Panc1 (cell line): Measurements from ENCODE around the gene CADPS2. TPM values are rescaled to one million over a fixed set of nuclear protein-coding genes. Genes with fewer than 3 reads are reported as not detected.

Experiments
- ATAC-seq: fragments of 200-7000 bp; cut with Tn5 transposase; 2 replicates; pipeline ENCODE4 v1.9.1; 2020; ENCODE audit warnings: mild to moderate bottlenecking, moderate library complexity
- BruUV-seq: library from RNA; stranded (reverse); fragments of 400-500 nt; replicated peaks from 2 replicates; lab custom pipeline; 2021; lab: Mats Ljungman, UMichigan
- CTCF ChIA-PET: fragments of 300-600 bp; sonication (Branson Sonifier 250); formaldehyde crosslinking; loops from one replicate; lab custom pipeline; 2022; ENCODE audit warnings: antibody characterized with exemption; lab: Charles Lee
- POLR2A ChIA-PET: fragments of 300-600 bp; sonication (Branson Sonifier 250); formaldehyde crosslinking; loops from one replicate; lab custom pipeline; 2022; ENCODE audit warnings: antibody characterized with exemption; lab: Charles Lee
- DNase-seq: peaks from one replicate; pipeline ENCODE4 v3.0.0-alpha.2; 2010; ENCODE audit warnings: low read depth, low spot score
- H3K27ac ChIP-seq: 2 replicates; pipeline ENCODE4 v1.5.1; 2011; ENCODE audit warnings: mild to moderate bottlenecking, low read length, inconsistent platforms
- H3K27me3 ChIP-seq: fragments of 200-500 bp; sonication (Bioruptor generic); 2 replicates; pipeline ENCODE4 v1.6.0; 2014; ENCODE audit warnings: low read length, inconsistent platforms; ENCODE audit not compliant: control insufficient read depth, insufficient read depth
- H3K36me3 ChIP-seq: fragments of 200-500 bp; sonication (Bioruptor generic); 2 replicates; pipeline ENCODE4 v1.5.1; 2014; ENCODE audit warnings: inconsistent platforms, mild to moderate bottlenecking, low read length, moderate library complexity; ENCODE audit not compliant: control insufficient read depth, insufficient read depth
- H3K4me1 ChIP-seq: 2 replicates; pipeline ENCODE4 v1.5.1; 2011; ENCODE audit warnings: inconsistent platforms, mild to moderate bottlenecking, low read length, moderate library complexity; ENCODE audit not compliant: control insufficient read depth, insufficient read depth
- H3K4me3 ChIP-seq, 2 experiments: 2 replicates each; pipeline ENCODE4 v1.5.1; 2011 to 2012; ENCODE audit warnings: low read depth in 2 of 2, low read length in 2 of 2, mild to moderate bottlenecking in 2 of 2, inconsistent platforms in 1 of 2, moderate library complexity in 1 of 2
- H3K9me3 ChIP-seq: fragments of 200-500 bp; sonication (Bioruptor generic); 2 replicates; pipeline ENCODE4 v1.5.1; 2014; ENCODE audit warnings: low read depth, mild to moderate bottlenecking, inconsistent platforms, low read length, moderate library complexity; ENCODE audit not compliant: control insufficient read depth, insufficient read depth
- POLR2AphosphoS5 ChIP-seq: IDR thresholded peaks from 2 replicates; pipeline ENCODE4 v1.6.1; 2012; ENCODE audit warnings: mild to moderate bottlenecking, low read depth, low read length, moderate library complexity
- SIN3A ChIP-seq: IDR thresholded peaks from 2 replicates; pipeline ENCODE4 v1.6.1; 2012; ENCODE audit warnings: low read depth, mild to moderate bottlenecking, low read length, moderate library complexity, borderline replicate concordance; ENCODE audit not compliant: insufficient read depth
- TCF7L2 ChIP-seq: IDR thresholded peaks from 2 replicates; pipeline ENCODE4 v1.6.1; 2011; ENCODE audit warnings: mild to moderate bottlenecking, low read depth, low read length, inconsistent platforms
- in situ Hi-C: cut with HindIII; loops from 2 replicates; pipeline ENCODE4 v1.10.0; 2016; ENCODE audit warnings: low sequenced_read_pairs, low pct_unique_long_range_greater_than_20kb
- intact Hi-C: fragments of 100-400 bp; cut with micrococcal nuclease; formaldehyde crosslinking; loops from one replicate; pipeline ENCODE4 v1.10.0; 2022; ENCODE audit not compliant: unreplicated experiment
- total RNA-seq: library from RNA; stranded (reverse); gene quantifications from one replicate; pipeline ENCODE4 v1.2.1, GENCODE V29; 2021; ENCODE audit not compliant: unreplicated experiment
- TF ChIP-seq, protein P1 (sequence below), 2 experiments: IDR thresholded peaks; 2 replicates each; pipeline ENCODE4 v1.6.1; 2011 to 2012; ENCODE audit warnings: low read depth in 2 of 2, control low read depth in 1 of 2, low read length in 1 of 2, mild to moderate bottlenecking in 1 of 2, moderate library complexity in 1 of 2; ENCODE audit not compliant: insufficient read depth in 1 of 2
- TF ChIP-seq, protein P2 (sequence below): fragments of 450-650 bp; IDR thresholded peaks from 2 replicates; pipeline ENCODE4 v1.5.1; 2017; ENCODE audit warnings: mild to moderate bottlenecking

The CADPS2 gene
- total RNA-seq, 1 experiment from 2014 or later = 1.6 TPM

DNA sequence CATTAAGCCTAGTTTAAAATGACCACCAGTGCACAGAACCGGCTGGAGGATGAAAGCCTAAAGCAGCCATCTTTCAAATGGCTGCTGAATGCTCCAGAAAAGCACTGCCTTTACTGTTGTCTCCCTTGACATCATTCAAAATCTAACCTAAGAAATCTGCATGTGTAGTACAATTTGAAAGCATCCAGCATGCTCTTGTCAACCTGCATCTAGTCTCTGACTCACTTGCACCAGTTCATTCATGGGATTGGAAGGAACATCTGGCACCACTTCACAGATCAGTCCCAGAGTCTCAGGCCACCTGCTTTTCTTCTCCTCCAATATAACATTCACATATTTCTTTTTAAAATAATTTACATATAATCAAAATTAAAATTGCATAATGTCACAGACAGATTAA is 263.6 kb downstream of the CADPS2 start:
- ChIA-PET CTCF (no interaction called here), POLR2A (no interaction called here)
- in situ Hi-C loops (no loop called here), intact Hi-C loops (no loop called here)
- DNase-seq (no peak), ATAC-seq (no peak)
- TF ChIP-seq, protein P1, sequence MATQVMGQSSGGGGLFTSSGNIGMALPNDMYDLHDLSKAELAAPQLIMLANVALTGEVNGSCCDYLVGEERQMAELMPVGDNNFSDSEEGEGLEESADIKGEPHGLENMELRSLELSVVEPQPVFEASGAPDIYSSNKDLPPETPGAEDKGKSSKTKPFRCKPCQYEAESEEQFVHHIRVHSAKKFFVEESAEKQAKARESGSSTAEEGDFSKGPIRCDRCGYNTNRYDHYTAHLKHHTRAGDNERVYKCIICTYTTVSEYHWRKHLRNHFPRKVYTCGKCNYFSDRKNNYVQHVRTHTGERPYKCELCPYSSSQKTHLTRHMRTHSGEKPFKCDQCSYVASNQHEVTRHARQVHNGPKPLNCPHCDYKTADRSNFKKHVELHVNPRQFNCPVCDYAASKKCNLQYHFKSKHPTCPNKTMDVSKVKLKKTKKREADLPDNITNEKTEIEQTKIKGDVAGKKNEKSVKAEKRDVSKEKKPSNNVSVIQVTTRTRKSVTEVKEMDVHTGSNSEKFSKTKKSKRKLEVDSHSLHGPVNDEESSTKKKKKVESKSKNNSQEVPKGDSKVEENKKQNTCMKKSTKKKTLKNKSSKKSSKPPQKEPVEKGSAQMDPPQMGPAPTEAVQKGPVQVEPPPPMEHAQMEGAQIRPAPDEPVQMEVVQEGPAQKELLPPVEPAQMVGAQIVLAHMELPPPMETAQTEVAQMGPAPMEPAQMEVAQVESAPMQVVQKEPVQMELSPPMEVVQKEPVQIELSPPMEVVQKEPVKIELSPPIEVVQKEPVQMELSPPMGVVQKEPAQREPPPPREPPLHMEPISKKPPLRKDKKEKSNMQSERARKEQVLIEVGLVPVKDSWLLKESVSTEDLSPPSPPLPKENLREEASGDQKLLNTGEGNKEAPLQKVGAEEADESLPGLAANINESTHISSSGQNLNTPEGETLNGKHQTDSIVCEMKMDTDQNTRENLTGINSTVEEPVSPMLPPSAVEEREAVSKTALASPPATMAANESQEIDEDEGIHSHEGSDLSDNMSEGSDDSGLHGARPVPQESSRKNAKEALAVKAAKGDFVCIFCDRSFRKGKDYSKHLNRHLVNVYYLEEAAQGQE (IDR thresholded peaks at IDR 0.05; ENCODE audit: insufficient read depth in 1 of 2, low read depth in 2 of 2, low read length in 1 of 2) = no peak
- TF ChIP-seq, protein P2, sequence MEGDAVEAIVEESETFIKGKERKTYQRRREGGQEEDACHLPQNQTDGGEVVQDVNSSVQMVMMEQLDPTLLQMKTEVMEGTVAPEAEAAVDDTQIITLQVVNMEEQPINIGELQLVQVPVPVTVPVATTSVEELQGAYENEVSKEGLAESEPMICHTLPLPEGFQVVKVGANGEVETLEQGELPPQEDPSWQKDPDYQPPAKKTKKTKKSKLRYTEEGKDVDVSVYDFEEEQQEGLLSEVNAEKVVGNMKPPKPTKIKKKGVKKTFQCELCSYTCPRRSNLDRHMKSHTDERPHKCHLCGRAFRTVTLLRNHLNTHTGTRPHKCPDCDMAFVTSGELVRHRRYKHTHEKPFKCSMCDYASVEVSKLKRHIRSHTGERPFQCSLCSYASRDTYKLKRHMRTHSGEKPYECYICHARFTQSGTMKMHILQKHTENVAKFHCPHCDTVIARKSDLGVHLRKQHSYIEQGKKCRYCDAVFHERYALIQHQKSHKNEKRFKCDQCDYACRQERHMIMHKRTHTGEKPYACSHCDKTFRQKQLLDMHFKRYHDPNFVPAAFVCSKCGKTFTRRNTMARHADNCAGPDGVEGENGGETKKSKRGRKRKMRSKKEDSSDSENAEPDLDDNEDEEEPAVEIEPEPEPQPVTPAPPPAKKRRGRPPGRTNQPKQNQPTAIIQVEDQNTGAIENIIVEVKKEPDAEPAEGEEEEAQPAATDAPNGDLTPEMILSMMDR = no peak
- TF ChIP-seq SIN3A = no peak
- no peak for TF ChIP-seq POLR2AphosphoS5
- no peak for TF ChIP-seq TCF7L2
- Histone ChIP-seq H3K27ac (no peak overlapping the region), H3K27me3 (no peaks in the 10 kb centered on the region), H3K4me3 (no peak overlapping the region), H3K36me3 (no peaks in the 10 kb centered on the region; the same call in 1 of the 2 replicates), H3K4me1 (no peaks in the 10 kb centered on the region), H3K9me3 (no peaks in the 10 kb centered on the region)
- BruUV-seq = no TSS peak

DNA sequence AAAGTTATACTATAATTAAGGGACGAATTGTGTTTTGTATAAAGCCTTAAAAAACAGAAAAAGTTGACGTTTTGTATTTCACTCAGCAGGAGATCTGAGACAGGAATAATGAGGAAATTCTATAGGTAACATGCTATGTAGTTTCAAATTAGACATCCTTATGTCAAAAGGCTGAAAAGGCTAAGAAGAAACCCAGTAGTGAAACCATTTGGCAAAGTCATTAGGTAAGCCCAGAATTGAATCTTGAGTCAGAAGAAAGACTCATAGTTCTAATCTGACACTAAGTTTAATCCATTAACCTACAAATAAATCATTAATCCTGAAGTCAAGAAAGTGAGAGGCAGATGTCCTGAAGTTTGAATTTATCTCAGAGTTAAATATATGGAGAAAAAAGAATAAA is 266.6 kb downstream of the CADPS2 start:
- DNase-seq (no peak), ATAC-seq (no peak)
- in situ Hi-C loops = no loop called here
- Histone ChIP-seq H3K4me1 (no peaks in the 10 kb centered on the region), H3K9me3 (no peaks in the 10 kb centered on the region), H3K27ac (no peak overlapping the region), H3K4me3 (no peak overlapping the region), H3K36me3 (no peaks in the 10 kb centered on the region), H3K27me3 (no peaks in the 10 kb centered on the region)
- no TSS peak for BruUV-seq
- ChIA-PET CTCF (no interaction called here), POLR2A (no interaction called here)
- intact Hi-C loops = no loop called here
- no peak for TF ChIP-seq SIN3A
- TF ChIP-seq TCF7L2 = no peak
- TF ChIP-seq, protein P2 = no peak
- TF ChIP-seq, protein P1 (IDR thresholded peaks at IDR 0.05; ENCODE audit: insufficient read depth in 1 of 2, low read depth in 2 of 2, low read length in 1 of 2) = no peak
- no peak for TF ChIP-seq POLR2AphosphoS5
